Mucosa of descending colon (tissue), 3 donors: ENCODE data around the gene PFKM. TPM values are rescaled to one million over a fixed set of nuclear protein-coding genes. Genes with fewer than 3 reads are reported as not detected.

Experiments
- ATAC-seq: fragments of 200-7000 bp; cut with Tn5 transposase; one replicate; pipeline ENCODE4 v1.9.1; 2020; ENCODE audit warnings: mild to moderate bottlenecking, moderate library complexity
- DNase-seq, 3 donors: peaks; one replicate each; pipeline ENCODE4 v3.0.0-alpha.2; 2020
- H3K36me3 ChIP-seq: fragments of 200-600 bp; one replicate; pipeline ENCODE4 v1.8.0; 2021; ENCODE audit warnings: low read depth, mild to moderate bottlenecking
- H3K4me1 ChIP-seq: fragments of 200-600 bp; one replicate; pipeline ENCODE4 v1.8.0; 2021; ENCODE audit warnings: low read depth, mild to moderate bottlenecking
- H3K4me3 ChIP-seq: fragments of 200-600 bp; one replicate; pipeline ENCODE4 v1.8.0; 2021; ENCODE audit warnings: mild to moderate bottlenecking
- H3K9me3 ChIP-seq: fragments of 200-600 bp; one replicate; pipeline ENCODE4 v1.8.0; 2021; ENCODE audit warnings: mild to moderate bottlenecking
- intact Hi-C, 2 donors: fragments of 100-400 bp; cut with DNase I in 1 of 2; cut with micrococcal nuclease in 1 of 2; formaldehyde crosslinking; loops; one replicate each; pipeline versions ENCODE4 v1.11.0 to v1.11.1; 2022; cut with DNase I, micrococcal nuclease
- total RNA-seq, 3 donors: library from RNA; stranded (reverse); fragmentation: NEBNext Ultra II Directional in 2 of 3; extraction: Animal tissue kit (Norgen Biotek cat#: 25700) in 2 of 3; gene quantifications; one replicate each; pipeline versions ENCODE4 v1.2.1 to v1.2.4, GENCODE V29; 2021 to 2023
- TF ChIP-seq, protein P1 (sequence below): fragments of 200-600 bp; IDR thresholded peaks from one replicate; pipeline ENCODE4 v1.8.0; 2022; ENCODE audit warnings: antibody characterized with exemption, mild to moderate bottlenecking
- donor health status: DM: no; HTN: no; CAD: no; lungs with moderate emphysema.
- donor health status: DM: no; HTN: no; CAD: no.
- donor health status: DM: no; HTN: yes; CAD: no.

PFKM gene
- total RNA-seq, 3 donors from 2014 or later = 37.3 to 98.8 (median 40.9) TPM

GRCh38 chr12:48184549-48184922 lies 65.4 kb downstream of the PFKM start:
- TF ChIP-seq, protein P1, sequence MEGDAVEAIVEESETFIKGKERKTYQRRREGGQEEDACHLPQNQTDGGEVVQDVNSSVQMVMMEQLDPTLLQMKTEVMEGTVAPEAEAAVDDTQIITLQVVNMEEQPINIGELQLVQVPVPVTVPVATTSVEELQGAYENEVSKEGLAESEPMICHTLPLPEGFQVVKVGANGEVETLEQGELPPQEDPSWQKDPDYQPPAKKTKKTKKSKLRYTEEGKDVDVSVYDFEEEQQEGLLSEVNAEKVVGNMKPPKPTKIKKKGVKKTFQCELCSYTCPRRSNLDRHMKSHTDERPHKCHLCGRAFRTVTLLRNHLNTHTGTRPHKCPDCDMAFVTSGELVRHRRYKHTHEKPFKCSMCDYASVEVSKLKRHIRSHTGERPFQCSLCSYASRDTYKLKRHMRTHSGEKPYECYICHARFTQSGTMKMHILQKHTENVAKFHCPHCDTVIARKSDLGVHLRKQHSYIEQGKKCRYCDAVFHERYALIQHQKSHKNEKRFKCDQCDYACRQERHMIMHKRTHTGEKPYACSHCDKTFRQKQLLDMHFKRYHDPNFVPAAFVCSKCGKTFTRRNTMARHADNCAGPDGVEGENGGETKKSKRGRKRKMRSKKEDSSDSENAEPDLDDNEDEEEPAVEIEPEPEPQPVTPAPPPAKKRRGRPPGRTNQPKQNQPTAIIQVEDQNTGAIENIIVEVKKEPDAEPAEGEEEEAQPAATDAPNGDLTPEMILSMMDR = no peak
- no peak overlapping the region for H3K4me3 ChIP-seq
- peaks cover 3% of the 10 kb centered on the region for H3K4me1 ChIP-seq
- intact Hi-C loops = no loop called here
- DNase-seq = no peak
- no peaks in the 10 kb centered on the region for H3K36me3 ChIP-seq
- no peak for ATAC-seq
- no peaks in the 10 kb centered on the region for H3K9me3 ChIP-seq

GRCh38 chr12:48185181-48185919 lies 66.2 kb downstream of the PFKM start:
- H3K36me3 ChIP-seq = no peaks in the 10 kb centered on the region
- H3K4me1 ChIP-seq = peaks cover 3% of the 10 kb centered on the region
- H3K4me3 ChIP-seq = no peak overlapping the region
- TF ChIP-seq, protein P1 = no peak
- intact Hi-C loops = no loop called here
- ATAC-seq (no peak), DNase-seq (no peak)
- no peaks in the 10 kb centered on the region for H3K9me3 ChIP-seq

DNA sequence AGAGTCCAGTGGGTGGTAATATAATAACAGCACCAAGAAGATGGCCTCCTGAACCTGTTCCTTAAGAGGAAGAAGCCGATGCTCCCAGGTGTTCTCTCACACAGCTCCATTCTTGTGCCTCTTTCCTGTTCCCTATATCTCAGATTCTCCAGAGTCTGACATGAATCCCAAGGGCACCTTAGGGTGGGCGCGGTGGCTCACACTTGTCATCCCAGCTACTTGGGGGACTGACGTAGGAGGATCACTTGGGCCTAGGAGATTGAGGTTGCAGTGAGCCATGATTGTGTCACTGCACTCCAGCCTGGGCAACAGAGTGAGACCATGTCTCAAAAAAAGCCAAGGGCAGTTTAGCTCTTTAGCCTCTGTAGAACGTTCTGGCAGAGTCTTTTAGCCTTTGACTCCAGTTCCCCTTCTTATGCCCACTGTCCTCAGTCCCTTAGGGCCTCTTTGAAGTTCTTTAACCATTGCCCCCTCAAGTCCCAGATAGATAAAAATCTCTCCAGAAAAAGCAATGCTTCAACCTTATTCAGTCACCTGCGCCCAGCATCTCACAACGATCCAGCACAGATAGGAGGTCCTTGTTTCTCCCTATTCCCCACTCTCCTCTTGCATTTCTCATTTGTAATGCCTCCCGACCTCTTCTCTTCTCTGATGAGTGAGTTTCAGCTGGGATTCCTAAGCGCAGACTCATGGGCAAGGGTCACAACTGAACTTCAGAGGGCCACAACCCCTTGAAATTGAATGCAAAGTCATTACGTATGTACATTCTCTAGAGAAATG lies 68.9 kb downstream of the PFKM start:
- DNase-seq (no peak), ATAC-seq (no peak)

DNA sequence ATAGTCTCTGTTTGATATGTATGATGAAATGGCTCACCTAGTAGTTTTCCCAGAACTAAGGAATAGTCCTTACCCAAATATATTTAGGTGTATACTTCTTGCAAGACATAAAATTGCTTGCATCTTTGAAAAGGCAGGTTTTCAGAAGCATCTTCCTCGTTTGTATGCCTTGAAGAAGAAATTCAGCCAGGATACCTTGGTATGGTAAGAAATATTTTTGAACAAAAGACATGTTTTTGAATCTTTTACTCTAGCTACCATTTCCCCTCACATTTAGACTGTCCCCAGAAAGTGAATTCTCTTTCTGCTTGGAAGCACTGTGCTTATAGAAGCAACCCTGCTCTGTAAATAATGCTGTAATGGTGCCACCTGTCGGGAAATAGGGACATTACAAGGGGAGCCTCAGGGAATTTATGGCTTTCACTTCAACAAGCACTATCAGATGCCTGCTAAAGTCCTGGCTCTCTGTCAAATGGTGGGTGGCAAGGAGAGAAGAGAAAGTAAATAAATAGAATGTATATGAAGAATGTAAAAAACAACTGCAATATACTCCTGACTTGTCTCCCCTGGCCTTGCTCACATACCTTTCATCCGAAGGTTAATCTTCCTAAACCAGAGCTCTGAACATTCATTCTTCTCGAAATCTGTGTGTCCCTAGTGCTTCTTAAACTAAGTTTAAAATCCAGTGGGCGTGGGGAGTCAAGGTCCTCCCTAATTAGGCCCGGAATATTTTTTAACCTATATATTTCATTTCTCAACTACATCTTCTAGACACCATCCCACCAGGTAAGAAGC lies 70.4 kb downstream of the PFKM start:
- intact Hi-C loops = no loop called here
- Histone ChIP-seq H3K9me3 (no peaks in the 10 kb centered on the region), H3K4me1 (no peaks in the 10 kb centered on the region), H3K36me3 (no peaks in the 10 kb centered on the region), H3K4me3 (no peak overlapping the region)
- ATAC-seq = peak; percentile 89
- peak in 1 of 3 donors; percentile 90 for DNase-seq
- TF ChIP-seq, protein P1 = peak; percentile 77

More for the DNA sequence above, 68.9 kb downstream of the PFKM start:
- Histone ChIP-seq H3K36me3 (no peaks in the 10 kb centered on the region), H3K4me1 (peaks cover 3% of the 10 kb centered on the region), H3K9me3 (no peaks in the 10 kb centered on the region), H3K4me3 (no peak overlapping the region)
- intact Hi-C loops = no loop called here
- TF ChIP-seq, protein P1 = no peak

DNA sequence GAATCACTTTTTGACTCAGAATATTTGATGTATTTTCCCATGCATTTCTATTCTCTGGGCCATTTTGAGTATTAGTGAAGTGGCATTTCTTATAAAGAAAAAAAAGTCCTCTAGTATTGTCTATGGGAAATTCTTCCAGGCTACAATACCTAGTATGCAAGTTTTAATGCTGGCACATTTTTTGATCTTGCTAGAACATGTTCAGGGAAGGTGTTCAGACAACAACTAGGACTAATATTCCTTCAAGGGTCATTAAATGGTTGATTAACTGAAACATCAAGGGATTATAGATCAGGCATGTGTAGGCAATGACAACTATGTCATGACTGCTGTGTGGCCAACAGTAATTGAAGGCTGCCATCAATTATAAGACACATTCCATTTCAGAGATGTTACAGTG lies 71.9 kb downstream of the PFKM start:
- intact Hi-C loops = no loop called here
- Histone ChIP-seq H3K4me1 (no peaks in the 10 kb centered on the region), H3K4me3 (no peak overlapping the region), H3K36me3 (no peaks in the 10 kb centered on the region), H3K9me3 (no peaks in the 10 kb centered on the region)
- ATAC-seq (no peak), DNase-seq (no peak)
- TF ChIP-seq, protein P1 = no peak
